Measurements from ENCODE around the gene FGGY. TPM values are rescaled to one million over a fixed set of nuclear protein-coding genes. Genes with fewer than 3 reads are reported as not detected.
A peak's percentile ranks its signal among the peaks of the same experiment; 100 is the strongest.

The FGGY gene
- polyA plus RNA-seq, 3 donors = 22.8 to 26.2 (median 26.1) TPM

DNA sequence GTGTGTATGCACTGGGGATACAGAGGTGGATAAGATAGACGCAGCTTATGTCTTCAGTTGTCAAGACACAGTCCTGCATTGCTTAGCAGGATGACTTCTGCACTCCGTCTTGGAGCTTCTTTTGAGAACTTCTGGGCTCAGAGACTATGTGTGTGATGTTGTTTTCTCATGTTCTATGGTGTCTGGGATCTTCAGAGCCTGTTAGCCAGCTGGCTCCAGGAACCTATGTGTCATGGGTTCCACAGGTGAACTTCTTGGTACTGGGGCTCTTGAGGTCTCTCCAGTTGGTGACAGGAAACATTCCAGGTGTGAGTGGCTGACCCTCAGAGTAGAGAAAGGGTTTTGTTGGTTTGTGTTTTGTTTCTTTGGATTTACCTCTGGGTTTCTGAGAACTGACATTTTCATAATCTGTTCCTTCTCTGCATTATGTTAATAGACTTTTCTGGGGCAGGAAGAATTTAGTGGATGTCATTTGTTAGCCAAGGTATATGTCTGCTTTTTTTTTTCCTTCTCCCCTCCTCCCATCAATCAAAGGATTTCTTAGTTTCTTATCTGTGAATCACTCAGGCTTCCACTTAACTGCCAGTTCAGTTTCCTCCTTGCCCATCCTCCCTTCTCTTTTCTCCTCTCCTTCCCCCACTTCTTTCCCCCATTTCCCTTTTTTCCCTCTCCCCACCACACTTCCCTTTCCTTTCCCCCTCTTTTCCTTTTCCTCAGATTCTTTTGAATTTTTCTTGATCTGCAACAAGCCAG lies 18.1 kb downstream of the FGGY start:
- DNase-seq (ENCODE audit: low read depth in 3 of 3, low spot score in 2 of 3) = no peak

- no peak for DNase-seq (ENCODE audit: low read depth in 3 of 3, low spot score in 2 of 3)
Measured at GRCh38 chr1:59315529-59316463, 18.9 kb downstream of the FGGY start.

- peak in 2 of 3 donors; percentile 48 to 52 for DNase-seq (ENCODE audit: low read depth in 3 of 3, low spot score in 2 of 3)
Measured at GRCh38 chr1:59316497-59317128, 19.7 kb downstream of the FGGY start.

DNA sequence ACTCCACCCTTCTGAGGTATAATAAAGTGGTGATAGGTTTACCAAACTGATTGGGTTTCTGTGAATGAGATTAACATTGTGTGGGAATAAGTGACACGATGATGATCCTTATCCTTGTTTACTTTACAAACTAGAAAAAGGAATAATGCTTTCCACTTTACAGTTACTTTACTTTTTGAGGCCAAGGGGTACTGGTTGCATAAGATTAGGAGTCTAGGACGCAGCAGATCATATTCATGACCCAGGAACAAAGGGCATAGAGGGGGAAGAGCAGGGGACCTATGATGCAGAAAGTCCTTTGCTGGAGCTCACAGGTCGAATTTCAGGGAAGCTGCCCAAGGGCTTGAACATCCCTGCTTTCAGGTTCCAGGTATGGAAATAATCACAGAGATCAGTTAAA lies 20.4 kb downstream of the FGGY start:
- DNase-seq (ENCODE audit: low read depth in 3 of 3, low spot score in 2 of 3) = no peak

DNA sequence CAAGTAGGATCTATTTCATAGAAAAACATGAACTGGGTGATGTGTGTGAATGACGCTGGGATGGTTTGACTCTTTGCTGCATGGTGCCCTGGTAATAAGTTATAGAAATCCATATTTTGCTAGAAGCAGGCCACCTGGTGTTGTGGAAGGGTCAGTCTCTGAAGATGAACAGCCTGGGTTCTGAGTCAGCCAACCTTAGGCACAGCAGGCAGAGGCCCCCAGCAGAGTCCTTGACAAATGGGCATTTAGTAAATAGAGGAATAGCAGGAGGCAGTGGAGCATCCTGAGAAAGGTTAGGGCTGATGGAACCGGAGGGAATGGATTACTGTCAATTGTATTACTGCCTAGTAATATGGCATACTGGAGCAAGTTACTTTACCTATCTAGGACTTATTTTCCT lies 20.9 kb downstream of the FGGY start:
- no peak for DNase-seq (ENCODE audit: low read depth in 3 of 3, low spot score in 2 of 3)

GRCh38 chr1:59318271-59318860 lies 21.5 kb downstream of the FGGY start:
- no peak for DNase-seq (ENCODE audit: low read depth in 3 of 3, low spot score in 2 of 3)

- no peak for DNase-seq (ENCODE audit: low read depth in 3 of 3, low spot score in 2 of 3)
Measured at GRCh38 chr1:59322394-59322793, 25.5 kb downstream of the FGGY start.

GRCh38 chr1:59322814-59323213 lies 25.9 kb downstream of the FGGY start:
- no peak for DNase-seq (ENCODE audit: low read depth in 3 of 3, low spot score in 2 of 3)

DNA sequence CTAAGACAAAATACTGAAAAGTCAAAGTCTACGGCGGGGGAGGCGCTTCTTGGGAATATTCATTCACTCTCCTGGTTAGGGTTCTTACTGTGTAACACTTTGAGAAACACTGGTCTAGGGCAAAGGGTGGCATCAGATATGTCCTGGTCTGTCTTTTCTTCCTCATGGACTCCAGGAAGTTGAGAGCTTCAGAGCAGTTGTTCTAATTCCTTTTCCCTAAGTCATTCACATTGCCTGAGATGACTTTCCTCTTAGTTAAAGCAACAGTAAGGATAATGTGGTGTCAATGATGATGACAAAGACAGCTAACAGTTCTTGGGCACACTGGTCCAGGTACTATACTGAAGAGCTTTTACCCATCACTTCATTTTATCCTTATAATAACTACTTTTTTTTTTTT lies 27.0 kb downstream of the FGGY start:
- DNase-seq (ENCODE audit: low read depth in 3 of 3, low spot score in 2 of 3) = no peak

DNA sequence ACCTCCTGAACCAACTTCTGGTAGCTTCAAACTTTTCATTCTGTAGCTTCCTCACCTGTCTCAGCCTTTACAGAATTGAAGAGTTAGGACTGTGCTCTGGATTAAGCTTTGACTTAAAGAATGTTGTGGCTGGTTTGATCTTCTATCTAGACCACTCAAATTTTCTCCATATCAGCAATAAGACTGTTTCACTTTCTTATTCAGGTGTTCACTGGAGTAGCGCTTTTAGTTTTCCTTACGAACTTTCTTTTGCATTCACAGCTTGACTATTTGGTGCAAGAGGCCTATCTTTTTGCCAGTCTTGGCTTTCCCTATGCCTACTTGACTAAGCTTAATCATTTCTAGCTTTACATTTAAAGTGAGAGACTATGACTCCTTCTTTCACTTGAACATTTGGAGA lies 31.5 kb downstream of the FGGY start:
- DNase-seq (ENCODE audit: low read depth in 3 of 3, low spot score in 2 of 3) = no peak

GRCh38 chr1:59329412-59330053 lies 32.6 kb downstream of the FGGY start:
- DNase-seq (ENCODE audit: low read depth in 3 of 3, low spot score in 2 of 3) = no peak

DNA sequence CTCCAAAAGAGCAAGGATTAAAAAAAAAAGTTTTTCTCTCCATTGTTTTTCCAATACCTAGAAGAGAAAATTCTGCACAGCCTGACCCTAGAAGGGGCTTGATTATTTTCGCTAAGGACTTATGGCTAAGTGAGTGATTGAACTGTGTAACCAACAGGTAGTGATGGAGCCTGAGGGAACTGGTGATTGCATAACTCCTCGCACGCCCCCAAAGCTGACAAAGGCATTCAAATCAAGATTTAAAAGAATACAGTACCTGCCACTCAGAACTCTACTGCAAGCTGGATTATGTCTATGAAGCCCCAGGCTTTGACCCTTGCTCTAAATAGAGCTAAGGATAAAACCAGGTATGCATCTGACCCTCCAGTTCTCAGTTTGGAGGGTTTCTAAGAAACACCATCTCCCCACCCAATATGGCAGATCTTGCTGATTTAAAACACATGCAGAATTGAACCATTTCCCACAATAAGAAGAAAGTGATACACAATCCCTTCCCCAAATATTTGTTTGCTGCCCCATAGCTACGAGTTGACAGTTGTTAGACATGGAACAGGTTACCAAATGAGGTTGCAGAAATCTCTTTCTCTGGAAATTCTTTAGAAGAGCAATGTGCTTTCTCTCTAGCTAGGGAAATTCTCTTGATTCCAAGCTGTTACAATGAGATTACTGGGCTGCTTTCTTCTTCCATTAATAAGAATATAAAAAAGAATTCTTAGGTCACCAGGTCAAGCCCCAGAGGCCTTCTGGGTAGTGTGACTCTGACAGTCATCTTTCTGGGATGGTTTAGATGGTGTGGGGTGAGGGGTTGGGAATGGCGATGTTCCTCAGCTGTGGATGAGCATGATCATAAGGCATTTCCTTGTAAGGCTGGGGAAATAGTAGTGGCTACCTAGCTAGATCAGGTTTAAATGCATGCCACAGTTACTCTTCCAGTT lies 35.1 kb downstream of the FGGY start:
- no peak for DNase-seq (ENCODE audit: low read depth in 3 of 3, low spot score in 2 of 3)

DNA sequence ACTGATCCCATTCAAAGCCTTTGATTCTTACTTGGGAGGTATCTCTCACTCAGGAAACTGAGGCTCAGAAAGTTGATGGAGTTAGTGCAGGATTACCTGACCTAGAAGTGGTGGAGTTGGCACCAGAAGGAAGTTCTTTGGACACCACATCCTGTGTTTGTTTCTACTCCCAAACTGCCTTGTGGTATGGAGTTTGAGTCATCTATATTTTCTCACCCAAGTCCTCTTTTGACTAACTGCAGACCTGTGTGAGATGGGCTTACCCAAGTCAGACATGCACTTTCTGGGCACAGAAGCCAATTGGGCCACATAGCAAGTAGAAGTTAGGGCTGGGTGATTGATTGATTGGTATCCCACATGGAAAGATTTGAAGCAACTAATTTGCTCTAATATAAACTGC lies 36.1 kb downstream of the FGGY start:
- DNase-seq (ENCODE audit: low read depth in 3 of 3, low spot score in 2 of 3) = no peak

- no peak for DNase-seq (ENCODE audit: low read depth in 3 of 3, low spot score in 2 of 3)
Measured at GRCh38 chr1:59333626-59334277, 36.9 kb downstream of the FGGY start.

DNA sequence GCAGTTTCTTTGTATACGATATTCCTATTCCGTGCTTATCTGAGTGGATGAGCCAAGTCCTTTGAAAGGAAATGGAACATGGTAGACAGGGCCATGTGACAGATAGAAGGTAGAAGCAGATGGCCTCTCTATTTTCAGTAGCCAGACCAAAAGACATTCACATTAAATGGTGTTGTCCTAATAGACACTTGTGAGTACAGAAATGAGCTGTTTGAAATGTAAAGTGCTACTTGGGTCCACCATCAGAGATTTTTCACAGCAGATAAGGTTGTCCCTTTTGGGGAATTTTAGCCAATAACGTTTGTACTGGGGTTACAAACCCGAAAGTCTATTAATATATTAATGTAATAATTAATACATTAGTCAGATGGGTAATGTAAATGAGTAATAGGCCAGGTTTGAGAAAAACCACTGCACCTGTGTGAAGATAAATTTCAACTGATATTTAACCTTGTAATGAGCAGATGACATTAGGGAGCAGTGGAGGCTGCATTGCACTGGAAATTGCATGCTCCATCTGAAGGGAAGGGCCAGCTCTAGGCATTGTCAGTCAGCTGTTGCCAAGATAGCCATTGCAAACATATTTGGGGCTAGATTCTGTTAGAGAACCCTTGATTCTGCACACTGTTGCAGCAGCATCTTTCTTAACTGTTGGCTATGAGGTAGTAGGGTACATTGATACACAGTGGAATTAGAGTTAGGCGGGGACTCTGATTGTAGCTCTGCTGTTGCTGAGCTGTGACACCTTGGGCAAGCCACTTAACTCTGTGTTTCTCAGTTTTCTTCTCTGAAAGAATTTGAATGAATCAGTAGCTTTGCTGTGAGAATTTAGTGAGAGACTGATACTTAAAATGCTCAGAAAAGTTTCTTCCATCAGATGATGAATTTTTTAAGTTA lies 43.8 kb downstream of the FGGY start:
- no peak for DNase-seq (ENCODE audit: low read depth in 3 of 3, low spot score in 2 of 3)

DNA sequence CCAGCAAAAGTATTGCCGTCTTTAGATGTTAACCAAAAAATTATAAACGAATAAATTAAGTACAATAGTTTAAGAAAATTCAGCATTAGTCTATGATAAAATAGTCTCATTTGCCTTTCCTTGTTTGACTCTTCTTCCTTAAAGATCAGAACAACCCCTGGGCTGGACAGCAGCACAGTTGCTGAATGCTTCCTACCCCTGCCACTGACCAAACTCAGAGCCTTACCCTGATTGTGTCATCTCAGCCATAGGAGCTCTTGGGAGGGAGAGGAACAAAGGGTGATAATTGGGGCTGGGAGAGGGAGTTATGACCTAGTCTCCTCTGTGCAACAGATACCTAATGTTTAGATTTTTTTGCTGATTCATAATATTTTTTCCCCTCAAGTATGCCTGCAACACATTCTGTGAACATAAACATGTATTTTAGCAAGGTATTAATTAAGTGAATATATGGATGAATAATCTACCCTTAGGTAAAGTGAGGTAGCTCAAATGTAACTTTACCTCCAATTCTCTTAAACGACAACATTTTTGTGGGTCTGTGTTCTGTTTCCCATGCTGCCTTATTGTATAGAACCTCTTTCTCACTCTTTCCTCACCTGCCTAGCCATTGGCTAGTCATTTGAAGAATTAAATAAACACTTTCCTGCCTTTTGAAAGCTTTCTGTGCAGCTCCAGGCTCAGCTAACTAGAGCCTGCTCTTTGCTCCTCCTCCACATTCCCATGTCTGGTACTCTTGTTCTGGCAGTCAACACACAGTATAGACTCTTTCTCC lies 46.1 kb downstream of the FGGY start:
- DNase-seq (ENCODE audit: low read depth in 3 of 3, low spot score in 2 of 3) = no peak

DNA sequence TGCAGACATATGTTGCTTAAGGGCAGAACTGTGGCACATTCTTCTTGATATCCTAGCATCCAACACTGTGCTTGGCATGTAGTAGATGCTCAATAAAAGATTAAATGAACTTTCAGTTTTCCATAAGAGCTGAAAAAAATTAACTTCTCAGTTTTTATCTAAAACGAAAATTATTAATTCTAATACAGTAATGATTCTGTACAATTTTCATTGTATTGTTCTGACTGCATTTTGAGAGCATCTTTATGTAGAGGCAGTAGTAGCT lies 46.6 kb downstream of the FGGY start:
- DNase-seq (ENCODE audit: low read depth in 3 of 3, low spot score in 2 of 3) = no peak
